ENCODE data around the gene KRTAP5-1. TPM values are rescaled to one million over a fixed set of nuclear protein-coding genes. Genes with fewer than 3 reads are reported as not detected.
"Not testable (repeated sequence)": the region's sequence is repeated elsewhere in the genome, so short reads cannot be mapped to it uniquely, and the experiment has no call there.

Gene KRTAP5-1
- polyA plus RNA-seq, 3 donors, result not detected

DNA sequence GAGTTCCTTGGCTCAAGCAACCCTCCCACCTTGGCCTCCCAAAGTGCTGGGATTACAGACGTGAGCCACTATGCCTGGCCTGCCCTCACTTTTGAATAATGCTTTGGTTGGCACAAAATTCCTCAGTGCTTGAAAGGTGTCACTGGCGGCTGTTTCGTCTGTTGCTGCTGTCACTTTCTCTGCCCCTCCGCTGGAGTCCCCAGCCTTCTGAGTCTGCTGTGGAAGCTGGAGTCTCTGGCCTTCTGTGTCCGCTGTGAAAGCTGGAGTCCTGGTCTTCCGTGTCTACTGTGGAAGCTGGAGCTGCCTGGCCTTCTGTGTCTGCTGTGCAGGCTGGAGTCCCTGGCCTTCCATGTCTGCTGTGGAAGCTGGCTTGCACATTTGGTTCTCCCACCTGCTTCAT lies 4.9 kb upstream of the KRTAP5-1 start:
- Histone ChIP-seq H3K9me3 (replicated peaks in 1 of 2; ENCODE audit: control insufficient read depth in 1 of 2, insufficient read depth in 1 of 2, low read length in 2 of 2) (peaks cover 7 to 27% of the 10 kb centered on the region in 2 donors), H3K4me1 (ENCODE audit: control insufficient read depth in 1 of 2, insufficient read depth in 2 of 2, low read length in 2 of 2) (peaks cover 18 to 30% of the 10 kb centered on the region in 2 donors), H3K9ac (ENCODE audit: insufficient read depth, low read length, poor library complexity, severe bottlenecking) (no peak overlapping the region), H3K79me2 (ENCODE audit: insufficient read depth, low read length) (no peaks in the 10 kb centered on the region), H4K20me1 (ENCODE audit: insufficient read depth, low read length) (no peaks in the 10 kb centered on the region), H3K27me3 (ENCODE audit: control insufficient read depth in 2 of 2, insufficient read depth in 2 of 2, low read length in 2 of 2) (peaks cover 5 to 37% of the 10 kb centered on the region in 2 donors), H3K36me3 (replicated peaks in 1 of 2; ENCODE audit: control insufficient read depth in 1 of 2, insufficient read depth in 2 of 2, low read length in 2 of 2) (no peaks in the 10 kb centered on the region), H3K27ac (ENCODE audit: low read depth in 1 of 2, low read length in 2 of 2) (peak overlapping the region in 1 of 2 donors; percentile 75), H3K4me3 (replicated peaks in 1 of 3; ENCODE audit: low read depth in 2 of 3, low read length in 3 of 3) (no peak overlapping the region), H3K4me2 (replicated peaks; ENCODE audit: extremely low read depth, low read length, poor library complexity, severe bottlenecking) (no peak overlapping the region), H2AFZ (ENCODE audit: insufficient read depth, low read depth, low read length, poor library complexity, severe bottlenecking) (no peak overlapping the region)
- peaks cover 0 to 3% of the 10 kb centered on the region in 2 donors for H3K36me3 Mint-ChIP-seq
- peaks cover 20% of the 10 kb centered on the region for H3K4me1 Mint-ChIP-seq
- DNase-seq, result no peak
- intact Hi-C loops (cut with micrococcal nuclease), result no loop called here
- H3K9me3 Mint-ChIP-seq, result peaks cover 14 to 36% (median 19%) of the 10 kb centered on the region in 7 donors
- 93% methylated on average over 6 of the region's 6 CpGs for WGBS (ENCODE audit: insufficient coverage)
- TF ChIP-seq, protein P1, sequence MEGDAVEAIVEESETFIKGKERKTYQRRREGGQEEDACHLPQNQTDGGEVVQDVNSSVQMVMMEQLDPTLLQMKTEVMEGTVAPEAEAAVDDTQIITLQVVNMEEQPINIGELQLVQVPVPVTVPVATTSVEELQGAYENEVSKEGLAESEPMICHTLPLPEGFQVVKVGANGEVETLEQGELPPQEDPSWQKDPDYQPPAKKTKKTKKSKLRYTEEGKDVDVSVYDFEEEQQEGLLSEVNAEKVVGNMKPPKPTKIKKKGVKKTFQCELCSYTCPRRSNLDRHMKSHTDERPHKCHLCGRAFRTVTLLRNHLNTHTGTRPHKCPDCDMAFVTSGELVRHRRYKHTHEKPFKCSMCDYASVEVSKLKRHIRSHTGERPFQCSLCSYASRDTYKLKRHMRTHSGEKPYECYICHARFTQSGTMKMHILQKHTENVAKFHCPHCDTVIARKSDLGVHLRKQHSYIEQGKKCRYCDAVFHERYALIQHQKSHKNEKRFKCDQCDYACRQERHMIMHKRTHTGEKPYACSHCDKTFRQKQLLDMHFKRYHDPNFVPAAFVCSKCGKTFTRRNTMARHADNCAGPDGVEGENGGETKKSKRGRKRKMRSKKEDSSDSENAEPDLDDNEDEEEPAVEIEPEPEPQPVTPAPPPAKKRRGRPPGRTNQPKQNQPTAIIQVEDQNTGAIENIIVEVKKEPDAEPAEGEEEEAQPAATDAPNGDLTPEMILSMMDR (IDR thresholded peaks at IDR 0.05), result no peak
- peaks cover 44 to 66% (median 51%) of the 10 kb centered on the region in 3 donors for H3K27me3 Mint-ChIP-seq (ENCODE audit: low read depth in 3 of 3)
- H3K27ac Mint-ChIP-seq, result peak overlapping the region in 3 of 7 donors; percentile 9 to 75 (median 37)
- no peak overlapping the region for H3K4me3 Mint-ChIP-seq

DNA sequence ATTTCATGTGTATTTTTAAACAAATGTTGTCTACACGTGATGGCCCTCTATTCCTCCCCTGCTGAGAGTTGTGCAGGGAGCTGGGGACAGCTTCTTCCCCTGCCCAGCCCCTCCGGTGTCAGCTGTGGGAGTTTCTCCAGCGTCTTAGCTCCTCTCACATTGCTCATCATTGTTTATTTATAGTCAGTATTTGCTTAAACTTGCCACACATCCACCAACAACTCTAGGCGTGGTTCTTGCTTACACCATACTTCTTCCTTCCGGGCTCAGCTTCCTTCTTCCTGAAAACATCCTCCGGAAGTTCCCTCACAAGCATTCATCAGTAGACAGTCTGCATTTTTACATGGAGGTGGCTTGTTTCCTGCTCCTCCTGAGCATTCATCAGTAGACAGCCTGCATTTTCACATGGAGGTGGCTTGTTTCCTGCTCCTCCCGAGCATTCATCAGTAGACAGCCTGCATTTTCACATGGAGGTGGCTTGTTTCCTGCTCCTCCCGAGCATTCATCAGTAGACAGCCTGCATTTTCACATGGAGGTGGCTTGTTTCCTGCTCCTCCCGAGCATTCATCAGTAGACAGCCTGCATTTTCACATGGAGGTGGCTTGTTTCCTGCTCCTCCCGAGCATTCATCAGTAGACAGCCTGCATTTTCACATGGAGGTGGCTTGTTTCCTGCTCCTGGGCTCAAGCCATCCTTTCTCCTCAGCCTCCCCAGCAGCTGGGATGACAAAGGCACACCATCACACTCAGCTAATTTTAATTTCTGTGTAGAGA lies 4.3 kb upstream of the KRTAP5-1 start:
- intact Hi-C loops (cut with micrococcal nuclease); H4K20me1 ChIP-seq (ENCODE audit: insufficient read depth, low read length); H3K79me2 ChIP-seq (ENCODE audit: insufficient read depth, low read length); H2AFZ ChIP-seq (ENCODE audit: insufficient read depth, low read depth, low read length, poor library complexity, severe bottlenecking); H3K9ac ChIP-seq (ENCODE audit: insufficient read depth, low read length, poor library complexity, severe bottlenecking); H3K36me3 Mint-ChIP-seq; H3K36me3 ChIP-seq (replicated peaks in 1 of 2; ENCODE audit: control insufficient read depth in 1 of 2, insufficient read depth in 2 of 2, low read length in 2 of 2): not testable (repeated sequence)
- peaks cover 14 to 36% (median 19%) of the 10 kb centered on the region in 7 donors for H3K9me3 Mint-ChIP-seq
- peaks cover 5 to 42% of the 10 kb centered on the region in 2 donors for H3K27me3 ChIP-seq (ENCODE audit: control insufficient read depth in 2 of 2, insufficient read depth in 2 of 2, low read length in 2 of 2)
- H3K4me3 ChIP-seq (replicated peaks in 1 of 3; ENCODE audit: low read depth in 2 of 3, low read length in 3 of 3), result peak overlapping the region in 1 of 3 experiments; percentile 61
- peak; percentile 75 to 85 (median 79) for DNase-seq
- peak overlapping the region; percentile 26 to 75 for H3K27ac ChIP-seq (ENCODE audit: low read depth in 1 of 2, low read length in 2 of 2)
- peaks cover 44 to 67% (median 52%) of the 10 kb centered on the region in 3 donors for H3K27me3 Mint-ChIP-seq (ENCODE audit: low read depth in 3 of 3)
- H3K4me3 Mint-ChIP-seq, result peak overlapping the region; percentile 20 to 82
- H3K9me3 ChIP-seq (replicated peaks in 1 of 2; ENCODE audit: control insufficient read depth in 1 of 2, insufficient read depth in 1 of 2, low read length in 2 of 2), result peaks cover 7 to 27% of the 10 kb centered on the region in 2 donors
- 0% methylated on average over 1 of the region's 10 CpGs for WGBS (ENCODE audit: insufficient coverage)
- peak overlapping the region; percentile 65 for H3K4me2 ChIP-seq (replicated peaks; ENCODE audit: extremely low read depth, low read length, poor library complexity, severe bottlenecking)
- peaks cover 18 to 30% of the 10 kb centered on the region in 2 donors for H3K4me1 ChIP-seq (ENCODE audit: control insufficient read depth in 1 of 2, insufficient read depth in 2 of 2, low read length in 2 of 2)
- H3K4me1 Mint-ChIP-seq, result peaks cover 20% of the 10 kb centered on the region
- peak overlapping the region; percentile 82 to 96 (median 95) for H3K27ac Mint-ChIP-seq

Measured in CD14-positive monocyte (primary cell).